Gastrocnemius medialis (tissue), 4 donors: Measurements from ENCODE around the gene CAPZB.

Source experiments
- CTCF ChIP-seq, 5 experiments: fragments of 450-650 bp in 3 of 5; fragments of 200-600 bp in 2 of 5; sonication (generic) in 2 of 5; IDR thresholded peaks in 4 of 5; conservative IDR thresholded peaks in 1 of 5; 1 replicate in 4 of 5; 2 replicates in 1 of 5; pipeline ENCODE4 v1.5.1; 2016 to 2019; ENCODE audit warnings: antibody characterized with exemption in 5 of 5, mild to moderate bottlenecking in 3 of 5, moderate library complexity in 3 of 5
- POLR2A ChIP-seq, 2 donors: fragments of 450-650 bp; IDR thresholded peaks; one replicate each; pipeline ENCODE4 v1.6.1; 2017; ENCODE audit warnings: antibody characterized with exemption in 2 of 2, mild to moderate bottlenecking in 2 of 2, moderate library complexity in 2 of 2

GRCh38 chr1:19387045-19387467 lies 98.3 kb downstream of the CAPZB start:
- TF ChIP-seq CTCF (IDR thresholded peaks at IDR 0.05 in 4 of 5, conservative IDR thresholded peaks at IDR 0.05 in 1 of 5), result no peak
- TF ChIP-seq POLR2A (IDR thresholded peaks at IDR 0.05), result no peak
